HFF-Myc (cell line): ENCODE measurements around the gene SLC47A1.

Source experiments
- DNase-seq: peaks from one replicate; pipeline ENCODE4 v3.0.0-alpha.2; 2011; ENCODE audit warnings: low read depth; ENCODE audit errors: extremely low read depth
- H3K4me3 ChIP-seq: replicated peaks from 2 replicates; pipeline ENCODE4 v1.5.1; 2011; ENCODE audit warnings: low read depth, mild to moderate bottlenecking, control low read depth, low read length
- TF ChIP-seq, protein P1 (sequence below): IDR thresholded peaks from 2 replicates; pipeline ENCODE4 v1.5.1; 2012; ENCODE audit warnings: mild to moderate bottlenecking, low read depth, low read length, control low read depth; ENCODE audit errors: missing control alignments

The SLC47A1 gene

DNA sequence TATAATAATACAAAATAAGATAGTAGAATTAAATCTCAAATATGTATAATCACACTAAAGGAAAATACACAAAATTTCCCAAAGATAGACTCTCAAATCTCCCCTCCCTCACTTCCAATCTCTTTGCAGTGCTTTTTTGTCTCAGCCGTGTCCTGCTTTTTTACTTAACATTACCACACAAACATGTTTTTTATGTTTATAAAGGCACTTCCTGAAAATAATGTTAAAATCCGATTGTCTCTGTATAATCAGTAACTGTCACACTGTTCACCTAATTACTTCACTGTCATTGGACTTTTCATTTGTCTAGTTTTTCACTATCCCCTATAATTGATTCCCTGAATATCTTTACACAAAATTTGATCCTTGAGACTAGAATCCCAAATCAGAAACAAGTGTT is 76.7 kb downstream of the SLC47A1 start:
- TF ChIP-seq, protein P1, sequence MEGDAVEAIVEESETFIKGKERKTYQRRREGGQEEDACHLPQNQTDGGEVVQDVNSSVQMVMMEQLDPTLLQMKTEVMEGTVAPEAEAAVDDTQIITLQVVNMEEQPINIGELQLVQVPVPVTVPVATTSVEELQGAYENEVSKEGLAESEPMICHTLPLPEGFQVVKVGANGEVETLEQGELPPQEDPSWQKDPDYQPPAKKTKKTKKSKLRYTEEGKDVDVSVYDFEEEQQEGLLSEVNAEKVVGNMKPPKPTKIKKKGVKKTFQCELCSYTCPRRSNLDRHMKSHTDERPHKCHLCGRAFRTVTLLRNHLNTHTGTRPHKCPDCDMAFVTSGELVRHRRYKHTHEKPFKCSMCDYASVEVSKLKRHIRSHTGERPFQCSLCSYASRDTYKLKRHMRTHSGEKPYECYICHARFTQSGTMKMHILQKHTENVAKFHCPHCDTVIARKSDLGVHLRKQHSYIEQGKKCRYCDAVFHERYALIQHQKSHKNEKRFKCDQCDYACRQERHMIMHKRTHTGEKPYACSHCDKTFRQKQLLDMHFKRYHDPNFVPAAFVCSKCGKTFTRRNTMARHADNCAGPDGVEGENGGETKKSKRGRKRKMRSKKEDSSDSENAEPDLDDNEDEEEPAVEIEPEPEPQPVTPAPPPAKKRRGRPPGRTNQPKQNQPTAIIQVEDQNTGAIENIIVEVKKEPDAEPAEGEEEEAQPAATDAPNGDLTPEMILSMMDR = no peak
- no peak overlapping the region for H3K4me3 ChIP-seq
- DNase-seq = no peak

DNA sequence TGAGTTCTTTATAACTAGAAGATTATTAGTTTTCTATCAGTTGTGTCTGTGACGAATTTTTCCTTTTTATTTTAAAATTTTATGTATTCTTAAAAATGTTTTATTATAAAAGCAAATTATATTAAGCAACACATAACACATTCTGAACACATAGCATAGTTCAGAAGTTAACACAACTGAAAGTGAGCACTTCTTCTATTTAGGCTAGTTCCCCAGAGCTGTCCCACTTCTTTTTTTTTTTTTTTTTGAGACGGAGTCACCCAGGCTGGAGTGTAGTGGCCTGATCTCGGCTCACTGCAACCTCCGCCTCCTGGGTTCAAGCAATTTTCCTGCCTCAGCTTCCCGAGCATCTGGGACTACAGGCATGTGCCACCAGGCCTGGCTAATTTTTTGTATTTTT is 77.2 kb downstream of the SLC47A1 start:
- TF ChIP-seq, protein P1 = no peak
- no peak overlapping the region for H3K4me3 ChIP-seq
- no peak for DNase-seq

DNA sequence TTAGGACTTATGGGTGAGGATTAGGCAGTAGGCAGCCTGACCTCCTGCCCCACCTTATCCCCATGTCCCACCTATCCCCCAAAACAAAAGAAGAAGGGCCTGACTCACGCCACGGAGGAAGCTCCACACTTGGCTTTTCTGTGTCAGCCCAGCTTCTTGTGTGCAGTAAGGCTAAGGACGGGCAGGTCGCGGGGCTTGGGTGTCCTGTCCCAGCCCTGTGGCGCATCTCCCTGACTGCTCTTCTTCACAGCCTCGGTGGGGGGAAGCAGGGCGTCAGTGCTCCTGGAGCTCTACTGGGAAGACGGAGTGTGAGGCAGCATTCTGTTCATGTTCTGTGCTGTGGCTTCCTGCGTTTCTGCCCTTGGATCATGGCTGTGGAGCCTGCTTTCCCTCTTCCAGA is 80.3 kb downstream of the SLC47A1 start:
- TF ChIP-seq, protein P1 = no peak
- H3K4me3 ChIP-seq = no peak overlapping the region
- DNase-seq = no peak

DNA sequence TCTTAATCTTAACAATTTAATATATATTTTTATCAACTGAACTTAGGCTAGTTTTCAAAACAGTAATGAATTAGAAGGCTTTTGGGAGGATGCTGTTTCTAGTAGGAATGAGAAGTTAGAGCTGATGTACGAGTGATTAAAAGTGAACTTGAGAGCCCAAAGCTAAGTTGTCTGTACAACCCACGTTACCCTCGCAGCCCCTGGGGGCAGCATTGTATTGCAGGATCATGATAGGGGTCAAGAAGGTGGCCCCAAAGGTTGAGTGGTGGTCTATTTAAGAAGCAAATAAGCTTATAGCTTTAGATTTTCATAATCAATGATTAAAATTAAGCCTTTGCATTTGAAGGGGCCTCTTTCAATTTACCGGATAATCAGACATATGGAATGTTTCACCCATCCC is 81.2 kb downstream of the SLC47A1 start:
- TF ChIP-seq, protein P1 = no peak

DNA sequence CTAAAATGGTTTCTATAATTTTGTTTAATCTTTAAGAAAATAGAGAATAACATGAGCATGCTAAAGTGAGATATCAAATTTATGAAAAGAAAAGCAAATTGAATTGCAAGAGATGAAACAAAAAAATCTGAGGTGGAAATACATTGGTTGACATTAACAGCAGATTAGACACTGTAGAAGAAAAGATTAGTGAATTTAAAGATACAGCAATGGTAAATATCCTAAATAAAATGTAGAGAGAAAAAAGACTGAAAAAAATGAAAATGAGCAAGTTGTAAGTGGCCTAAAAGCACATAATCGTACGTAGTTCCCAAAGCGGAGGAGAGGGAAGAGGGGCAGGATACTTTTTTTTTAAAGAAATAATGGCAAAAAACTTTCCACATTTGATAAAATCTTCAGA is 84.4 kb downstream of the SLC47A1 start:
- no peak for DNase-seq
- TF ChIP-seq, protein P1 = no peak
- H3K4me3 ChIP-seq = no peak overlapping the region

More for the DNA sequence above, 81.2 kb downstream of the SLC47A1 start:
- no peak for DNase-seq
- H3K4me3 ChIP-seq = no peak overlapping the region

DNA sequence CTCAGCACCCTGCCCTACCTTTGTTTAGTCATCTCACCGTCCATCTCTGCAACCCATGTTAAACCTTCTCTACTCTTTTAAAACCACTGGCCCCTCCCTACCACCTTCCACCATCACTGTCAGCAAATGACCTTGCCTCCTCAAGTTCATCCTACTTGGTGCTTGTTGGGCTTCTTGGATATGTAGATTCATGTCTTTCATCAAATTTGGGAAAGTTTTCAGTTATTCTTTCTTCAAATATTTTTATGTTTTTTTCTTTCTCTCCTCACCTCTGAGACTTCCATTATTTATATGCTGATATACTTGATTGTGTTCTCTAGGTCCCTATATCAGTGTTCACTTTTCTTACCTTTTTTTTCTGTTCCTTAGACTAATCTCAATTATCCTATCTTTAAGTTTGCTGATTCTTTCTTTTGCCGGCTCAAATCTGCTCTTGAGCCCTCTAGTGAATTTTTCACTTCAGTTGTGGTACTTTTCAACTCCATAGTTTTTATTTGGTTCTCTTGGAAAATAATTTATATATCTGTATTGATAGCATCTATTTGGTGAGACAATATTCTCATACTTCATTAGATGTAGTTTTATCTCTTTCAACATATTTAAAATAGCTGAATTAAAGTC is 86.2 kb downstream of the SLC47A1 start:
- TF ChIP-seq, protein P1 = no peak
- DNase-seq = no peak
- H3K4me3 ChIP-seq = no peak overlapping the region

DNA sequence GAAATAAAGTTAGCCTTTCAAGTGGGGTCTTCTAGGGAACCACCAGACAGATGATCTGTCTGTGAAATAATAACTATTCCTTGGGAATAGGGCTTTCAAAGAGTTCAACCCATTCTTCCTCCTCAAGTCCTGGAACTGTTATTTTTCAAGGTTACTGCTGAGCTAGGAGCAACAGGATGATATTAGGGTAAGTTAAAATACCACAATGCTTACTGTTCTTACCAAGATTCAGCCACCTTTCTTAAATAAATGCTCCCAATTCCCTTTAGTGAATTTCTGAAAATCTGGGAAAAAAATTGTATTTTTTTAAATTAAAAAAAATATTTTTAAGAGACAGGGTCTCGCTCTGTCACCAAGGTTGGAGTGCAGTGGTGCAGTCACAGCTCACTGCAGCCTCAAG is 88.0 kb downstream of the SLC47A1 start:
- TF ChIP-seq, protein P1 = no peak
- no peak for DNase-seq
- no peak overlapping the region for H3K4me3 ChIP-seq
